Ishikawa (cell line): ENCODE measurements around the gene MEF2A.

ENCODE experiments used
- CEBPB ChIP-seq: IDR thresholded peaks from 2 replicates; pipeline ENCODE4 v1.6.1; 2012
- CREB1 ChIP-seq: IDR thresholded peaks from 2 replicates; pipeline ENCODE4 v1.6.1; 2012; ENCODE audit warnings: low read depth
- EGR1 ChIP-seq: IDR thresholded peaks from 2 replicates; pipeline ENCODE4 v1.6.1; 2012
- EP300 ChIP-seq: IDR thresholded peaks from 2 replicates; pipeline ENCODE4 v1.6.1; 2012; ENCODE audit warnings: borderline replicate concordance
- FOXM1 ChIP-seq: IDR thresholded peaks from 2 replicates; pipeline ENCODE4 v1.6.1; 2012; ENCODE audit warnings: low read depth, borderline replicate concordance
- MAX ChIP-seq: IDR thresholded peaks from 2 replicates; pipeline ENCODE4 v1.6.1; 2012
- NFIC ChIP-seq: IDR thresholded peaks from 2 replicates; pipeline ENCODE4 v1.6.1; 2012
- RAD21 ChIP-seq: IDR thresholded peaks from 2 replicates; pipeline ENCODE4 v1.6.1; 2012; ENCODE audit warnings: low read depth
- TAF1 ChIP-seq: IDR thresholded peaks from 2 replicates; pipeline ENCODE4 v1.6.1; 2012; ENCODE audit warnings: low read depth, mild to moderate bottlenecking
- TCF12 ChIP-seq: IDR thresholded peaks from 2 replicates; pipeline ENCODE4 v1.6.1; 2012; ENCODE audit warnings: low read depth
- TEAD4 ChIP-seq: IDR thresholded peaks from 2 replicates; pipeline ENCODE4 v1.6.1; 2012
- USF1 ChIP-seq: IDR thresholded peaks from 2 replicates; pipeline ENCODE4 v1.6.1; 2012
- YY1 ChIP-seq: IDR thresholded peaks from 2 replicates; pipeline ENCODE4 v1.6.1; 2012; ENCODE audit warnings: low read depth
- ZBTB7A ChIP-seq: IDR thresholded peaks from 2 replicates; pipeline ENCODE4 v1.6.1; 2012; ENCODE audit warnings: low read depth
- TF ChIP-seq, protein P1 (sequence below): IDR thresholded peaks from 2 replicates; pipeline ENCODE4 v1.6.1; 2012; ENCODE audit warnings: low read depth, mild to moderate bottlenecking

The MEF2A gene

GRCh38 chr15:99744142-99744541 is 178.4 kb downstream of the MEF2A start:
- TF ChIP-seq CEBPB (no peak), RAD21 (no peak), NFIC (no peak), CREB1 (no peak), YY1 (no peak), EP300 (no peak), TAF1 (no peak), FOXM1 (no peak), MAX (no peak), TEAD4 (no peak), TCF12 (no peak), EGR1 (no peak), ZBTB7A (no peak), USF1 (no peak)
- TF ChIP-seq, protein P1, sequence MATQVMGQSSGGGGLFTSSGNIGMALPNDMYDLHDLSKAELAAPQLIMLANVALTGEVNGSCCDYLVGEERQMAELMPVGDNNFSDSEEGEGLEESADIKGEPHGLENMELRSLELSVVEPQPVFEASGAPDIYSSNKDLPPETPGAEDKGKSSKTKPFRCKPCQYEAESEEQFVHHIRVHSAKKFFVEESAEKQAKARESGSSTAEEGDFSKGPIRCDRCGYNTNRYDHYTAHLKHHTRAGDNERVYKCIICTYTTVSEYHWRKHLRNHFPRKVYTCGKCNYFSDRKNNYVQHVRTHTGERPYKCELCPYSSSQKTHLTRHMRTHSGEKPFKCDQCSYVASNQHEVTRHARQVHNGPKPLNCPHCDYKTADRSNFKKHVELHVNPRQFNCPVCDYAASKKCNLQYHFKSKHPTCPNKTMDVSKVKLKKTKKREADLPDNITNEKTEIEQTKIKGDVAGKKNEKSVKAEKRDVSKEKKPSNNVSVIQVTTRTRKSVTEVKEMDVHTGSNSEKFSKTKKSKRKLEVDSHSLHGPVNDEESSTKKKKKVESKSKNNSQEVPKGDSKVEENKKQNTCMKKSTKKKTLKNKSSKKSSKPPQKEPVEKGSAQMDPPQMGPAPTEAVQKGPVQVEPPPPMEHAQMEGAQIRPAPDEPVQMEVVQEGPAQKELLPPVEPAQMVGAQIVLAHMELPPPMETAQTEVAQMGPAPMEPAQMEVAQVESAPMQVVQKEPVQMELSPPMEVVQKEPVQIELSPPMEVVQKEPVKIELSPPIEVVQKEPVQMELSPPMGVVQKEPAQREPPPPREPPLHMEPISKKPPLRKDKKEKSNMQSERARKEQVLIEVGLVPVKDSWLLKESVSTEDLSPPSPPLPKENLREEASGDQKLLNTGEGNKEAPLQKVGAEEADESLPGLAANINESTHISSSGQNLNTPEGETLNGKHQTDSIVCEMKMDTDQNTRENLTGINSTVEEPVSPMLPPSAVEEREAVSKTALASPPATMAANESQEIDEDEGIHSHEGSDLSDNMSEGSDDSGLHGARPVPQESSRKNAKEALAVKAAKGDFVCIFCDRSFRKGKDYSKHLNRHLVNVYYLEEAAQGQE = no peak

GRCh38 chr15:99745370-99746086 is 179.7 kb downstream of the MEF2A start:
- TF ChIP-seq YY1 (no peak), TEAD4 (no peak), CREB1 (no peak), TAF1 (no peak), ZBTB7A (no peak), MAX (no peak), USF1 (no peak), EGR1 (no peak), RAD21 (no peak), EP300 (no peak), CEBPB (no peak), FOXM1 (no peak), TCF12 (no peak), NFIC (no peak)
- TF ChIP-seq, protein P1 = no peak

GRCh38 chr15:99749386-99749785 is 183.6 kb downstream of the MEF2A start:
- TF ChIP-seq YY1 (no peak), USF1 (no peak), NFIC (no peak), CREB1 (no peak), TCF12 (no peak), MAX (no peak)

GRCh38 chr15:99752556-99752955 is 186.8 kb downstream of the MEF2A start:
- TF ChIP-seq USF1 = no peak
- no peak for TF ChIP-seq YY1
- no peak for TF ChIP-seq NFIC
- no peak for TF ChIP-seq ZBTB7A
- no peak for TF ChIP-seq CREB1
- TF ChIP-seq FOXM1 = no peak
- no peak for TF ChIP-seq TAF1
- TF ChIP-seq MAX = no peak
- no peak for TF ChIP-seq EGR1
- TF ChIP-seq, protein P1 = no peak
- no peak for TF ChIP-seq RAD21
- no peak for TF ChIP-seq CEBPB
- TF ChIP-seq TCF12 = no peak
- TF ChIP-seq TEAD4 = no peak
